Effector memory CD4-positive, alpha-beta T cell (primary cell): ENCODE measurements around the gene PPM1F.

ENCODE experiments used
- DNase-seq, 3 donors: peaks; one replicate each; pipeline ENCODE4 v3.0.0-alpha.2; 2020
- H3K27ac ChIP-seq: 2 replicates; pipeline ENCODE4 v1.7.0; 2013; ENCODE audit warnings: mild to moderate bottlenecking, low read length, moderate library complexity; ENCODE audit not compliant: insufficient read depth, poor library complexity, severe bottlenecking
- H3K27me3 ChIP-seq: replicated peaks from 2 replicates; pipeline ENCODE4 v1.7.0; 2013; ENCODE audit warnings: mild to moderate bottlenecking, low read length; ENCODE audit not compliant: insufficient read depth, control insufficient read depth, poor library complexity, severe bottlenecking
- H3K36me3 ChIP-seq: 2 replicates; pipeline ENCODE4 v1.7.0; 2013; ENCODE audit warnings: mild to moderate bottlenecking, low read length, moderate library complexity; ENCODE audit not compliant: control insufficient read depth, insufficient read depth
- H3K4me1 ChIP-seq: 2 replicates; pipeline ENCODE4 v1.7.0; 2013; ENCODE audit warnings: low read length, mild to moderate bottlenecking; ENCODE audit not compliant: control insufficient read depth, insufficient read depth, poor library complexity, severe bottlenecking
- H3K4me3 ChIP-seq: 2 replicates; pipeline ENCODE4 v1.7.0; 2013; ENCODE audit warnings: low read length, low read depth, mild to moderate bottlenecking; ENCODE audit not compliant: insufficient read depth, poor library complexity, severe bottlenecking
- H3K9me3 ChIP-seq: 2 replicates; pipeline ENCODE4 v1.7.0; 2013; ENCODE audit warnings: mild to moderate bottlenecking, low read length, moderate library complexity; ENCODE audit not compliant: control insufficient read depth

The PPM1F gene

DNA sequence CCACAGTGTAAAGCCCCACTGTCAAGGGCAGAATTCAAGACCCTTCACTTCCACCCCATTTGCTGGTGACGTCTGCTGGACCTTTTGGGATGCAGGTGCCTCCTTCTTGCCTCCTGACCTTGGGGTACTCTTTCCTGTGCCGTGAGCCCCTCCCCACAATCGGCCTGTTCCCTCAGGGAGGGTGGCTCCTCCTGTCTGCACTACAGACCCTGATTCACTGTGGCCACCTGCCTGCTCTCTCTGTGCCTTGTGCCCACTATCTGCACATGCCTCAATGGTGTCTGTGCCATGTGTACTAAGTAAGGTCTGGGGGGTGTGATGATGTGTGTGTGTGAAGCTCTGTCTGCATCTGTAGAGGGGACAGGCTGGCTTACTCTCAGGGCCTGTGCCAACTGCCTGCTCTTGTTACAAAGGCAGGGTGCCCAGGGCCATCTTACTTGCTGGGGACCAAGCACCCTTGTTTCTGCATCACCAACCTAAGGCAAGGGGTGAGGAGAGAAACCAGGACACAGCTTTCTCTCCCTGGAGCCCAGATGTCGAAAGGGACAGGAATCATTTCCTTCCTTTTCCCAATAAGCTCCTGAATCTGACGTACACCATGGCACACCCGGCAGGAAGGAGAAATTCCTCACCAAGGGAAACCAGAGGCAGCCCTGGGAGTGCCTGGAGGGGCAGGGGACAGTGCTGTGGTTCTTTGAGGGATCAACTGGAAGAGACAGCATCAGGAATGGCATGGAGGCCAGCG lies 3.7 kb downstream of the PPM1F start:
- Histone ChIP-seq H3K36me3 (peaks cover 11% of the 10 kb centered on the region), H3K4me3 (no peak overlapping the region), H3K27ac (no peak overlapping the region), H3K27me3 (no peaks in the 10 kb centered on the region), H3K4me1 (peaks cover 12% of the 10 kb centered on the region), H3K9me3 (no peaks in the 10 kb centered on the region)
- no peak for DNase-seq

GRCh38 chr22:21948390-21948789 lies 4.3 kb downstream of the PPM1F start:
- Histone ChIP-seq H3K9me3 (no peaks in the 10 kb centered on the region), H3K4me3 (no peak overlapping the region), H3K27ac (no peak overlapping the region), H3K27me3 (no peaks in the 10 kb centered on the region), H3K36me3 (peaks cover 11% of the 10 kb centered on the region), H3K4me1 (peaks cover 12% of the 10 kb centered on the region)
- DNase-seq, result no peak

DNA sequence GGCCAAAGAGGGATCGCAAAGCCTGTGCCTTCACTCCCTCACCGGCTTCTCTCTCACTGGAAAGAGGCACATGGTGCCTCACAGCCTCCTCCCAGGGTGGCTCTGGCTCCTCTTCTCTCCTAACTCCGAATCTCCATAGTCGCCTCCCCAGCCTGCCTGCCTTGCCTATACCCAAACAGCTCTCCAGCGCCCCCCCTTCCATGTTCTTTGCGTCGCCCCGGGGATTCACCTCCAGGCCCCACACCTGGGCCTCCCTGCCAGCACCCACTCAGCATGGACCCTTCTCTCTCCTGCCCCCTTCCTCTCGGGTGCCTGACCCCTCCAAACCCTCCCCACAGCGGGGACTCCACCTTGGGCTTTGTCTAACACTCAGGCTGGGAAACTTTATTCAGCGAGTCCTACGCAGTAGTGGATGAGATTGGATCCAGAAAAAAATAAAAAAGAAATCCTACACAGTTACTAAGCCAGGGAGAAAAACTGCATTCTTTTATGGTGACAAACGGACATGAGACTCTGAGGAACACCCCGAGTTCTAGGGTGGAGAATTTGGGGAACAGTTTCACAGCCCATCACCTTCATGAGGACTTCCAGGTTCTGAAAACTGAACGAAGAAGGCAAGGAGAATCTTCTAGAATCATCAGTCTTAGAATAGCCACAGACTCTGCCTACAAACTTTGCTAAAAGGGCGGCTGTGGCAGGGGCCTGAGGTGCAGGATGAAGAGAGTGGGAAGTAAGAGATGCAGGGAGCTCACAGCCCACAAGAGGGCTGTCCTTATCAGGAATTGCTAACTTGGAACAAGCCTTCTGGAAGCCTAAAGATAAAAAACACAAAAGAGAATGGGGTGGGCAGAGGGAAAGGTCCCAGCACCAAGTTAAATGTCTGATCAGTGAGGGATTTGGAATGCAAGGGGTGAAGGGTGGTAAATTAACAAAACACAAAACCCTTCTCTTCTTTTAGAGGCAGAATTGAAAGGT lies 5.3 kb downstream of the PPM1F start:
- peaks cover 12% of the 10 kb centered on the region for H3K4me1 ChIP-seq
- no peaks in the 10 kb centered on the region for H3K9me3 ChIP-seq
- no peak overlapping the region for H3K4me3 ChIP-seq
- H3K27me3 ChIP-seq, result no peaks in the 10 kb centered on the region
- H3K36me3 ChIP-seq, result peaks cover 11% of the 10 kb centered on the region
- no peak for DNase-seq
- no peak overlapping the region for H3K27ac ChIP-seq

- Histone ChIP-seq H3K27ac (no peak overlapping the region), H3K36me3 (peaks cover 11% of the 10 kb centered on the region), H3K4me1 (peaks cover 13% of the 10 kb centered on the region), H3K4me3 (no peak overlapping the region), H3K9me3 (no peaks in the 10 kb centered on the region), H3K27me3 (no peaks in the 10 kb centered on the region)
- no peak for DNase-seq
Measured at GRCh38 chr22:21946262-21946925, 6.3 kb downstream of the PPM1F start.

GRCh38 chr22:21945453-21946261 lies 7.0 kb downstream of the PPM1F start:
- no peak overlapping the region for H3K4me3 ChIP-seq
- H3K27me3 ChIP-seq, result no peaks in the 10 kb centered on the region
- DNase-seq, result no peak
- peaks cover 11% of the 10 kb centered on the region for H3K36me3 ChIP-seq
- H3K27ac ChIP-seq, result no peak overlapping the region
- H3K9me3 ChIP-seq, result no peaks in the 10 kb centered on the region
- peaks cover 13% of the 10 kb centered on the region for H3K4me1 ChIP-seq

DNA sequence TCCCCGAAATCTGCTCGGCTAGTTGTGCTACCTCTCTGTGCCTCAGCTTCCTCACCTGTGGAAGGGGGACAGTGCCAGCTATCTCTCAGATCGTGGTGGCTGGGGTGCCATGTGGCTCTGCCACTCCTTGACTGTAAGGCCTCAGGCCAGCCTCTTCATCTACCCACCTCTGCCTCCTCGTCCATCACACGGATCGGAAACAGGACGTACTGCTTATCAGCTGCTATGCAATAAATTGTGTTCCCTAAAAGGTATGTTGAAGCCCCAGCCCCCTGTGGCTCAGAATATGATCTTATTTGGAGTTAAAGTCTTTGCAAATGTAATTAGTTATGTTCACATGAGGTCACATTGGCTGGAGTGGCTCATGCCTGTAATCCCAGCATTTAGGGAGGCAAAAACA lies 7.8 kb downstream of the PPM1F start:
- no peak overlapping the region for H3K27ac ChIP-seq
- H3K9me3 ChIP-seq, result no peaks in the 10 kb centered on the region
- DNase-seq, result no peak
- no peak overlapping the region for H3K4me3 ChIP-seq
- H3K4me1 ChIP-seq, result peaks cover 13% of the 10 kb centered on the region
- H3K36me3 ChIP-seq, result peaks cover 11% of the 10 kb centered on the region
- H3K27me3 ChIP-seq, result no peaks in the 10 kb centered on the region

GRCh38 chr22:21943571-21944448 lies 8.8 kb downstream of the PPM1F start:
- H3K36me3 ChIP-seq, result peaks cover 11% of the 10 kb centered on the region
- no peak for DNase-seq
- H3K4me1 ChIP-seq, result peaks cover 14% of the 10 kb centered on the region
- H3K27me3 ChIP-seq, result no peaks in the 10 kb centered on the region
- H3K27ac ChIP-seq, result no peak overlapping the region
- H3K4me3 ChIP-seq, result no peak overlapping the region
- H3K9me3 ChIP-seq, result no peaks in the 10 kb centered on the region

DNA sequence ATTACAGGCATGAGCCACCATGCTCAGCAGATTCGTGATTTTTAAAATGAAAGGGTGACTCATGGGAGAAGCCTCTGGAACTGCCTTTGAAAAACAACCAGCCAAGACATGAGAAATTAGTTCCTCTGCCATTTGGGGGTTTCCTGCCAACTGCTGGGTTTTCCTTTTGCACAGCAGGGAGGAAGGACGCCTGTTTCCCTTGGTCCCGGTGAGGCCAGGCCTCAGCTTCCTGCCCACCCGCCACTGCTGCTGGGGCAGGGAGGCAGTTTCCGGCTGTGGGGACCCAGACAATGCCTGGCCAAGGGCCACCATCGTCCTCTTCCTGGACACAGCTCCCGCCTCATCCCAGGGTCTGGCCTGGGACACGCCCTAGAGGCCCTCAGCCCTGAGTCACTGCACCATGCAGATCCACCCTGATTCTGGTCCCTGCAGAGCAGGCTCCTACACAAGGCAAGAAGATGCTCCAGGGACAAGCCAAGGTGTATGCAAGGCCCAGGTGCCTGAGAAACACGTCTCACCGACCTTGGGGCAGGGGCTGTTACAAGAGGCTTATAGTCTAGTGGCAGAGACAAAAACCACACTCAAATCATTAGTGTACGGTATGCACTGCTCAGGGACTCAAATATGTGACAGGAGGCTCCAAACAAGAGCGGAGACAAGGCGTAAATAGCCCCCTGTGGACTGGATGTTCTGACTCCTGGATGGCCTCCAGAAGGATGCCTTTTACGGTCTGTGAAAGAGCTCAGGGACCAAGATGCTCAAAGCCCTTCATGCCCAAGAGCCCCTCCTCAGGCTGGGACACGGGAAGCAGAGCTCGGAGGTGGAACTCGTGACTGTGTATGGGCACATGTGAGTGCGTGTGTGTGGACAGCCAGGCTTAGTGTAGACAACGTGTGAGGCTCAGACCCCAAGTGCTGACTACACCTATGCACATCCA lies 10.0 kb downstream of the PPM1F start:
- Histone ChIP-seq H3K4me1 (peaks cover 19% of the 10 kb centered on the region), H3K36me3 (peaks cover 11% of the 10 kb centered on the region), H3K27me3 (no peaks in the 10 kb centered on the region), H3K9me3 (no peaks in the 10 kb centered on the region), H3K27ac (peak overlapping the region; percentile 29), H3K4me3 (no peak overlapping the region)
- DNase-seq, result no peak
